IPS DF 19.7 (cell line): Measurements from ENCODE around the gene SRRM4.
"Not testable (repeated sequence)": the region's sequence is repeated elsewhere in the genome, so short reads cannot be mapped to it uniquely, and the experiment has no call there.

Experiments used
- DNase-seq: peaks from one replicate; pipeline ENCODE4 v3.0.0-alpha.2; 2013; ENCODE audit warnings: low read depth, low spot score

SRRM4 gene, protein sequence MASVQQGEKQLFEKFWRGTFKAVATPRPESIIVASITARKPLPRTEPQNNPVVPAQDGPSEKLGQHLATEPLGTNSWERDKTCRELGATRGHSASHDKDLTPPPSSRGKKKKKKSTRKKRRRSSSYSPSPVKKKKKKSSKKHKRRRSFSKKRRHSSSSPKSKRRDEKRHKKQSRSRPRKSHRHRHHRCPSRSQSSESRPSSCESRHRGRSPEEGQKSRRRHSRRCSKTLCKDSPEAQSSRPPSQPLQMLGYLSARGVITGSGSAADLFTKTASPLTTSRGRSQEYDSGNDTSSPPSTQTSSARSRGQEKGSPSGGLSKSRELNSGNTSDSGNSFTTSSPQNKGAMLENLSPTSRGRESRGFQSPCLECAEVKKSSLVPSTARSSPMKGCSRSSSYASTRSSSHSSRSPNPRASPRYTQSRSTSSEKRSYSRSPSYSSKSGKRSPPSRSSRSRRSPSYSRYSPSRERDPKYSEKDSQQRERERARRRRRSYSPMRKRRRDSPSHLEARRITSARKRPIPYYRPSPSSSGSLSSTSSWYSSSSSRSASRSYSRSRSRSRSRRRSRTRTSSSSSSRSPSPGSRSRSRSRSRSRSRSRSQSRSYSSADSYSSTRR

DNA sequence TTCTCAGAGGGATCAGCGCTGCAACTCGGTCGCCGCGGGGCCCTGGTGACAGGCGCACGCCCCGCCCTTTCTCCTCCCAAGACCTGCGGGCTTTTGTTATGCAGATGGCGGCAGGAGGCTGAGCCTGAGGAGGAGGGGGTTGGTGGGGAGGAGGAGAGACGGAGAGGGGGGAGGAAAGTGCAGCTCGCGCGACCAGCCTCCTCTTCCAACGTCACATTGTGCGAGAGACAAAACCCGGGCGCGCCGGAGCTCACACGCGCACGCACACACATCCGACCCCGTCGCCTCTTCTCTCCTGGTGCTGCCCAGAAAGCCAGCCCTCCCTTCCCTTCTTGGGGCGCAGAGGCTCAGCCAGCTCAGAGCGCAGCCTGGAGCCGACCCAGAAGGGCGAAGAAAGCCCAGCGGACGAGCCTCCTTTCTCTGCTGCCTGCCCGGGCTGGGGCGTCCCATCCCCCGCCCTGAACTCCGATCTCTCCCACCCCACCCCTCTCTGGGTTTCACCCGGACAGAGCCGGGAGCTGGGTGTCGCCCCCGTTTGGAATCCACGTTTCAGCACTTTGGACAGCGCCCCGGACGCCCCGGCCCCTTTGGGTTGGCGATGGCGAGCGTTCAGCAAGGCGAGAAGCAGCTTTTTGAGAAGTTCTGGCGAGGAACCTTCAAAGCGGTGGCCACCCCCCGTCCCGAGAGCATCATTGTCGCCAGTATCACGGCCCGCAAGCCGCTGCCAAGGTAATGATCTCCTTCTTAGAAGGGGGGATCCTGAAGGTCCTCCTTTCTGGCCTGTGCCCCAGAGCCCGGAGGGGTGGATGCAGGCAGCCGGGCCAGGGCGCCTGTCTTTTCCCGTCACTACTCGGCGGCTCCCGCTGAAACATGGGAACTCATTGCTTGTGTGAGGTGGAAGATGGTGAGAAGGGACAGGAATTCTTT, at the start of gene SRRM4:
Gene SRRM4 (plus strand): TSS at position 257 of the 927 bp plus-strand sequence. CDS start 342 bp downstream, at position 599.
- DNase-seq = peak; percentile 87

DNA sequence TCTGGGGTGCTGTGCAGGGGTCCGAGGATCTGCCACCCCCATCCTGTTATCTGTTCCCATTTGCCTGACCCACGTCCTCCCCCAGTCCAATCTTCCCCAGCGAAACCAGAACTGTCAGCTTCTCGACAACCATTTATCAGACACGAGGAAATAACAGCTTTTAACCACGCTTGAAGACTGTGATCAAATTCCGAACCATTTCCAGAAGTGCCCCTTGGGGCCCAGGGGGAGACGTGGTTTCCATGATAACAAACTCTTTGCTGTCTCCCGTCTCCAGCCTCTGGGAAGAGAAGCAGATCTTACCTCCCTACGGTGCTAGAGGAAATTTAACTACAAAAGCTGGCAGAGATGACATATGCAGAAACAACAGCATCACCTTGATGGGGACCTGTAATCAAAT, 35.1 kb upstream of the SRRM4 start:
- DNase-seq = no peak

DNA sequence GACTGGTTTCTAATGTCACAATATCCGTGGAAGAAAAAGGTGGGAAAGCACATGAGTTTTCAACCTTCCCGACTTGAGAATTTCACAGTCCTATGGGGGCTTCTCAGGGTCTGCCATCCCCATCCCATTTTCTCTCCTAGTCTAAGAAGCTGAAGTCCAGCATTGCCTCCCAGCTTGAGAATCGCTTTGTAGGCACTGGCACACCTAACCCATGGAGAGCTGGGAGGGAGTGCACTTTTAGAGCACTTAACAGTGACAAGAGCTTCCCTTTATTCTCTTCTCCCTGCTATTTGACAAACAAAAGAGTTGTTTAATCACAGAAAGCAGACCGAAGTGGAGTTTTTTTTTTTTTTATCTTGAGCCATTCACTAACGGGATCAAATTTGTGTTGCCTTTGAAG, 22.8 kb upstream of the SRRM4 start:
- DNase-seq = no peak

DNA sequence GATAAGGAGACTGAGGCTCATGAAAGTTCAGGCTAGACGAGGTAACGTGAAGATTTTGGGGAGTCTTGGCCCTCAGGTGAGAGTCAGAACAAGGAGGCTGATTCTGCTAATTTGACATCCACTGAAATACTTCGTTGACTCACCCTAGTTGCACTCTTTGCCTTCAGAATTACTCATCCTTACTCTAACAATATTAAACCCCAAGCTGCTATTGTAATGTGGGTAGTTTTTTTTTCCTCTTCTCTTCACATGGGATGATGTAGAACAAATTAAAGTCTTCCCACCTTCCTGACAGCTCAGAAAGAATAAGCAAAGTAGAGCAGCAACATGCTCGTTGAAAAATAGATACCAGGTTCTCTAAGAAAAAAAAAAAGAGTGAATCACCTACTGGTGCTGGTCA, 22.0 kb upstream of the SRRM4 start:
- DNase-seq = no peak

DNA sequence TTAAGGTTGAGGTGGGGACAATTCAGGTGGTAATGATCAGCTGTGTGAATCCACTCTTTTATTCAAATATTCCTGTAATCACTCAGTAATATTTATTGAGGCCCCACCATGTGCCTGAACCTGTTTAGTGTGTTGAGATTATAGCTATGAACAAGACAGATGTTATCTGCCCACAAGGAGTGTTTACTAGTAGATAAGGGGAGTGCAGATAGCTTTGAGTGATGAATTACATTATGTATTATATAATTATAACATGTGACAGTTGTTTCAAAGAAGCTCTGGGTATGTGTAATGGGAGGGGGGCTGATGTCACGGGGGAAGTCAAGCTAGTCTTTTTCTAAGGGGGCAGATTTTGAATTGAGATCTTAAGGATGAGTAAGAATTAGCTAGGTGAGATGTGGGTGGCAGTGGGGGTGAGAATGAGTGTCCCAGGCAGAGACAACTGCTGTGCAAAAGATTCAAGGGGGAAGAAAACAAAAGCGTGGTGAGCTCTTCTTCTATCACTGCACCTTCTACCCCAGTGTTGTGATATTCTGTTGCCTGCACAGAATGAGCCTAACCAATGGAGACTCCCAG, 21.3 kb upstream of the SRRM4 start:
- no peak for DNase-seq

DNA sequence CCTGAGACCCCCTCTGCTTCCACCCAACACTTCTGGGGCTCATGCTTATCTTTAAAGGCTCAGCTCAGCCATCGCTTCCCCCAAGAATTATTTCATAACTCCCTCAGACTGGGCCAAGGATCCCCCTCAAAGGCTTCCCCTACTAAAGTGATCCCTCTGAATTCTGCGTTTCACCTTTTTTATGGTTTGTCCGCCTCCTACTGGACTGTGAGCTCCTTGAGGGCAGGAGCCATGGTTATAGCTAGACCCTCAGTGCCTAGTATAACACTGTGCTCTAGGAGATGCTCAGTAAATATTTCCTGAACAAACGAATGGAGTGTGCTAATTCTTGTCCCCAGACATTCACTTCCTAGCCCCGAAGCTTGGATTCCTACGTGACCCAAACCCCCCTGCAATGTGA, 20.5 kb upstream of the SRRM4 start:
- DNase-seq = no peak

DNA sequence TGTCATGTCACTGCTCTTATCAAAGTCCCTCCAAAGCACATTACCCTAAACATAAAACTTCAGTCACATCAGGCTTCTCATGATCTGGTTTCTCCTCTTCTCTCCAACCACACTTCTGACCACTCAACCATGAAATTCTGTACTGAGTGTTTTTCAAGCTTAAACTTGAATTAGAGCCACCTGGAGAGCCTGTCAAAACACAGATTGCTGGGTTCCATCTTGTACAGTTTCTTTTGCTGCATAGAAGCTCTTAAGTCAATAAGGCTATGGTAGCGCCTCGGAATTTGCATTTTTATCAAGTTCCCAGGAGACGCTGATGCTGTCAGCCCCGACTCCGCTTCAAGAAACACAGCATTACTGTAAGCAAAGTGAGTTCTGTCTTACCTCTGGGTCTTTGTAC, 16.4 kb upstream of the SRRM4 start:
- DNase-seq = no peak

DNA sequence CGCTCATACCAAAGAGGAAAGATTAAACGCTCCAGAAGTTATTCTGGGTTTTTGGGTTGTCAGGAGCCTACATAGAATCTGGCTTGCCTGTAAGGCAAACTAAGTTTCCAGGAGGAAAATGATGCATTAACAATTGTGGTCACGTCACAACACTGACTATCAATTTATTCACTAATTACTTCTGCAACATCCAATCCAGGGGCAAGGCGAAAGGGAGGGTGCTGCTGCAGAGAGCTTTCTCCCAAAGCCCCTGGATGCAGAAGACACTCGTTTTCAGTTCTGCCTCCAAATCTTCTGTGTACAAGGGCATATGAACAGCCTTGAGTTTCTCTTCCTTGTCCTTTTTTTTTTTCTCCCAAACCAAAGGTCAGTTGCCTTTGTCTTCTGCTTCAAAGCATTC, 10.5 kb upstream of the SRRM4 start:
- DNase-seq = no peak

DNA sequence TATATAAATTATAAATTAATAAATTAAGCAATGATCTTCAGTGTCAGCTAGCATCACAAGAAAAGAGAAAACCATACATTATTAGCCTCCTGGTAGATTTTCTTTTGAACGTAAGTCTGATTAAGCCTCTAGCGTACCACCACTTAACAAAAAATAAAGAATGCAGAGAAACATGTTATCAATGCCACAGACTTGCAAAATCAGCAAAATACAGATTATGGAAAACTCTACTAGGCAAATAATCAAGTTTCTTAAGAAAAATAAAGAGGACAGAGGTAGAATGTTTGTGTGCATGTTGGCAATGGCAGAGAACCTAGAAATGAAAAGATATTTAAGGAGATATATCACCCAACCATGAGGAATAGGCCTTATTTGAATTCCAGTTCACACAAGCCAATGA, 8.4 kb upstream of the SRRM4 start:
- no peak for DNase-seq

DNA sequence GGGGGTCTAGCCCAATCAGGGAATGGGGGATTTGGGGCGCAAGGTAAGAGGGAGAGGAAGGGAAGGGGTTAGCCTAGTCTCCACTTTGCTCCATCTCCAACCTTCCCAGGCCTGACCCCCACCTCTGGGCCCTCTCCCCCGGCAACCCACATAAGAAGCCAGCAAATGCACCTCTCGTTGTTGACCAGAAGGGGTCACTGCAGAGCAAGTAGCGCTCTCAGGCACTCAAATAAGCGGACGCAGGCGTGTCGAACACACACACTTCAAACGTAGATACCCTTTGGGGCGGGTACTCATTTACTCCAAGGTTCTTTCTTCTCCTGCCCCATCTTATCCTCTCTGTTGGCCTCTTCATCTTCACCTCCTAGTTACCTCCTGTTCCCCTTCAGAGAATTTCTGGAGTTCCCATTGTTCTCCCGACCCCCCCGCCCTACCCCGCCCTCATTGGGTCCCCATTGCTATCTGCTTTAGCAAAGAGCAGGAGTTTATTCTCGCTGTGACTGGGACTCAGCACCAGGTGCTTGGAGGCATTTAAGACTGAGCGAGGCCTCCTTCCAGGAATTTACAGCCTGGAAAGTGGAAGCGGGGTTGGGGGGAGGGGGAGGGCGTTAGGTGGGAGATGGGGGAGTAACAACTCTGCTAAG, 1.5 kb upstream of the SRRM4 start:
- DNase-seq = peak; percentile 70

DNA sequence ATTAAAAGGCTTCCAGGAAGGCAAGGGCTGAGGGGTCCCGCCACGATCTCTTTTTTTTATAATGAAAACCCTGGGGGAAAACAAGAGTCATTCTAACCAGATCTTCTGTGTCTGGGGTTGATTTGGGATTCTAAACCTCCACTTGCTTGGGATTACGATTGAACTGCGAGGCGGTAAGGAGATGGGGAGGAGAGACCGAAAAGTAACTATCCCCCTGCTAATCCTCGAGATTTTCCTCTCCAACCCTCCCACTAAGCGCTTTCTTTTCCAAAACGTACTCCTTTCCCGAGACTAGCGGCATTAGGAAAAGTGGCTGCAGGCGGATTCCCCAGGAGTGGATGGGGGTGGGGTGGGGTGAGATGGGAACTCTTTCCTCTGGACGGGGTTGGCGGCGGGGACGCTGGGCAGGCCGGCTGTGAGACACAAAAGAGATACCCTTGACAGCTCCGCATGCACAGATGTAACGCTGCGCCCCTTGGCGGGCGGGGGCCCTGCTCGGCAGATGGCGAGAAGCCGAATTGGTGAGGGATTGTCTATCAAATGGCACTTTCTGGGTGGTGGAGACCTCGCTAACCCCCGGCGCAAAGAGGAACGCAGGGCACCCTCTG, 830 bp upstream of the SRRM4 start:
- no peak for DNase-seq

DNA sequence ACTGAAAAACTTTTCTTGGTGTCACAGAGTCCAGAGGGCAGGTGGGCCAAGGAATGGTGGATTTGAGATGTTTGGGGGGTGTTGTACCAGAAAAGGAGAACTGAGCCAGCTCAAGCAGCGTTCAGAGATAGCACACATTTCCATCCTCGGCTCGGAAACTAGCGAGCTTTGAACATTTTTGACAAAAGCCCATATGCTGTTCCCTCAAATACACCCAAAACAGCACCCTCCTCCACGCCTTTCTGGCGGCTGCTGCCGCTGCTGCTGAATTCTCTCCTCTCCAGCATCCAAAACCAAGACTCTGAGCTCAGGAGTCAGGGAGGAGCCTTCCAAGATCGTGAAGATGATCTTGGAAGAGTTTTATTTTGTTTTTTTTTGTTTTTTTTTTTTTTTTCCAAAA, 961 bp downstream of the SRRM4 start:
- DNase-seq = no peak

DNA sequence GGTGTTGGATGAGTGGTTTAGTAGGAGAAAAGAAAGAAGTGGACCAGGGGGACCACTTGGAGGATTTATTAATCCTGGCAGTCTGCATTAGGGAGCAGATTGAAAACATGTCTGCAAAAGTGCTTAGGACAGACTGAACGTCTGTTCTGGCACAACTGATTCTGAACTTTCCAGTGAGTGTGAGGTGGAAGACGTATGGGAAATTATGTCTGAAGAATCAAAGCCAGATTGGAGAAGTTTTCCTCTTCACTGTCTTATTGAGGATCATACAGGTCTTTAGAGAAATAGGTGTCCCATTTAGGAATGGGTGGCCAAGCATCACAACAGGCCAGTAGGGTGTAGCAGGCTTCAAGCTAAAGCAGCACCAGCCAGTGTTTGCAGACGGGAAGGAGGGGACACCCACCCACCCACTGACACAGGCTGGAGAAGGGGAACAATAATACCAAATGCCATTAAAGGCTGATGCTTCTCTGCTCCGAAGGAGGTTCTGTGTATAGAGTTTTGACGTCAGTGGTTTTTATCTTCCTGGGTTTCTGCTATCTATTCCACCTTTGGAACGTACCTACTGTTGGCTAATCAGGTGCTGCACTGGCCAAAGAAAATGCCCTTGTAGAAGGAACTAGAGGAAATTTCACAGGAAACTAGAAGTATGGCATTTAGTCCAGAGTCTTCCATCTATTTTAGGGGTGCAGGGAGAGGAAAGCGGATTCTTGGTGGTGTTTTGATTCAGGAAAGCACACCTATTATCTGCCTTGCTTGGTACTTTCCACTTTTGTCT, 1.8 kb downstream of the SRRM4 start:
- DNase-seq = no peak

DNA sequence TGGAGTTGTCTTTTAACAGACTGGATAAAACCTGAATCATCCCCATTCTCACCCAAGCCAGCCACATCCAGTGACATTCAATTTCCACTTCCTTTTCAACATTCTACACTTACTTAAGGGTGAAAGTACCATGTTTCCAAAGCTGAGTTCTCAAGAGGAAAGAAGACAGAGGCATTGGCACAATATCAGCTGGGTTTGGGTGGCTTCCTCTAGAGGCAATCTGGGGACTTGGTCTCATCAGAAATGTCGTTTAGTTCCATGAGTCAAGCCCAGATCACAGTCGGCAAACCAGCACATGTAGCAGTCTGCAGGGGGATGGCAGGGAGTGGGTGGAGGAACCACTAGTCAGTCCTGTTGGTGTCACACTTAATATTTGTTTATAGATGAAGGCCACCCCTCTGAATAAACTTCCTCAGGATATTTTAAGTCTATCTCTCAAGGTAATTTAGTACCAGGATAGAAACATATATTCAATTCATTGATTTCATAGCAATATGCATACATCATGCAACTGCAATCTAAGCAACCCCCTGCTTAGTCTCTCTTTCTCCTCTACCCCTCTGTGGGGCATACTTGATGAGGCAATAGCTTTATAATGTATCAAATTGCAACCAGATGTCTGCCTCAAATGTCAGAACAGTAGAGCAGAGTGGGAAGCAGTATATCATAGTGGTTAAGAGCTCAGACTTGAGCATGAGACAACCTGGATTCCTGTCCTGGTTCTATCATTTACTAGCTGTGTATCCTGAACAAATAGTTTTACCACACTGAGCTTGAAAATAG, 3.0 kb downstream of the SRRM4 start:
- DNase-seq = no peak

DNA sequence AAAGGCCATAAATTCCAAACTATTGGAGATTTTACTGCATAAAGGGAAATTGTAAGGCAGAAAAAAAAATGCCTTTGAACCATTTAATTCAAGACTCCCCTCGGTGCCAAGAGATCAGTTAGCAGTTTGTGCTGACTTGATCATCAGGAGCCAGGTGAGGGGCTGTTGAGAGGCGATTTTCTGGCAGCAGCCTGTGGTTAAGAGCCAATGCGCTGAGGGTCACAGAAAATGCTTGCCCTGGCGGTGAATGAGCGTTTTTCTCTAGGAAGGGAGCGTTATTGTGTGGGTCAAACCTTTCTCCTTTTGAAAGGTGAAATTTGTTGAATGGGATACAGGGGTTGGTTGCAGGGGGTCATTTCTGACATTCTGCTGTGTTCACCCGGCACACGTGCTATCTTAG, 4.7 kb downstream of the SRRM4 start:
- DNase-seq = no peak

DNA sequence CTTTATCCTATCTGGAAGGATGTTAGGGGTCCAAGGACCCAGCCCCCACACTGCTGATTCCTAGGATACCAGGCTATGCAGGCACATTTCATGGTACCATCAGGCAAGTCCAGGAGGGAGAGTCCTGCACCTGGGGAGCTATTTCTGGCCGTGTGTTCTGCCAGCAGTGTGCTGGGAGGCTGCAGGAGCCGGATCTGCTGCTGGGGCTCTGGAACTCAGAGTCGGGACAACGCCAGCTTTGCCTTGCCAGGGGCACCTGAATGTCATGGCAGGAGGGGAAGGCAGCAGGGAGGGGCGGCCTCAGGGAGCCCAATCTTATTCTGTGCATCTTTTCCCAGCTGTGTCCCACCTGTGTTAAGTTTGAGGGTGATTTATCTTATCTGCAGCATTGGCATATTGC, 17.8 kb downstream of the SRRM4 start:
- no peak for DNase-seq

DNA sequence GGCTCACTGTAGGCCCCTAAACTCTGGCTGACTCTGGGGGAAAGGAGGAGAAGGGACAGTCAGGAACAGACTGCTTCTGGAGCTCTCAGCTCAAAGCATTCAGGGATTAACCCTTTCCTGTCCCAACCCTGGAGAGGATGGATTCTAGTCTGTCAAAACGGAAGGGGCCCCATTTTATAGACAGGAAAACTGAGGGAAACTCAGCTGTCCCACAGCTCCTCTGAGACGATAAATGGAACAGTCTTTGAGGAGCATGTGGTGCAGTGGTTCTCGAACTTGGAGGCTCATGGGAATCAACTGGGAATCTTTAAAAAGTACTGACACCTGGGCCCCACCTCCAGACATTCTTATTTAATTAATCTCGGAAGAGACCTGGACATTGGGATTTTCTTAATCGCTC, 23.7 kb downstream of the SRRM4 start:
- DNase-seq = no peak

DNA sequence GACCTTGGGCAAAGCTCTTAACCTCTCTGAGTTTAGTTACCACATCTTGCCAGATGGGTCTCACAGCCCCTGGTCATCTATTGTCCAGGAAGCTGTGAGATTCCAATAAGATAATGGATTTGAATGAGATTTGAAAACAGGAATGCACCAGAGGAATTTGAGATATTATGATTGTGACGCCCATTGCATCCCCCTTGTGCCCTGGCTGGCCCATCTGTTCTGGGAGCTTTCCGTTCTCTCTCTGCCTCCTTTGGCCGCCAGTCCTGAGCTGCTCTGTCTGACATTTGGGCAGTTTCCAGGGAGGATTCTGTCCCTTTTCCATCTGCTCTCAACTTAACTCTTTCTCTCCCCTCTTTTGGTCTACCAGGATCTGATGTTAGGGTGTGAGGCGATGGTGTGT, 24.6 kb downstream of the SRRM4 start:
- no peak for DNase-seq

DNA sequence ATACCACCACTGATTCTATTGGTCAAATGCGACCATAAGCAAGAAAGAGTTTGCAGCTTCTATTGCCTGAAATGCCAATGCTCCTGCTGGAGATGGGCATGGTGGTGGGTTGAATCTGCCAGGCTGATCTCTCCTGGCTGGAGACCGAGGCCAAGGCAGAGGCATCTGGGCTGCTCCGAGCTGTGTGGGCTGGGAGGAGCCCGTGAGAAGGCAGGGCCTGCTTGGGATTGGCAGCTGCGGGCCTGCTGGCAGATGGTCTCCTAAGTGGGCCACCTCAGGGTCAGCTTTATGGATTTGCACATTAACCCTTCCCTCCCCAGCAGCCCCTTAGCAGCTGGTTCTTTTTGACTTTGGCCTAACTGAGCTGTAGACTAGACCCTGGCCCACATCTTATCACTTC, 25.4 kb downstream of the SRRM4 start:
- no peak for DNase-seq

DNA sequence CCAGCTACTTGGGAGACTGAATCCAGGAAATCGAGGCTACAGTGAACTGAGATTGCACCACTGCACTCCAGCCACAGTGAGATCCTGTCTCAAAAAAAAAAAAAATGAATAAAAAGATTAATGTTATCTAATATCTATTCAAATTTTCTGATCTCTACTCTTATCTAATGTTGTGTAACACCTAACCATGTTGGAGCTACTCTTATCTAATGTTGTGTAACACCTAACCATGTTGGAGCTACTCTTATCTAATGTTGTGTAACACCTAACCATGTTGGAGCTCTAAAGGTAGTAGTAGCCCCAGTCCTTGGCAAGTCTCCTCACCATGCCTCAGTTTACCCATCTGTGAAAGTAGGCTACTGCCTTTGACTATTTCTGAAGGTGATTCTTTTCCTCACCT, 26.9 kb downstream of the SRRM4 start:
- not testable (repeated sequence) for DNase-seq
